Measurements from ENCODE around the gene PLD1.
"Not testable (repeated sequence)": the region's sequence is repeated elsewhere in the genome, so short reads cannot be mapped to it uniquely, and the experiment has no call there.

The PLD1 gene

GRCh38 chr3:171565481-171566058, 244.7 kb downstream of the PLD1 start:
- Histone ChIP-seq H3K4me1 (peaks cover 0 to 3% (median 0%) of the 10 kb centered on the region in 4 donors), H3K27me3 (no peaks in the 10 kb centered on the region), H3K36me3 (no peaks in the 10 kb centered on the region), H3K4me3 (no peak overlapping the region), H3K9me3 (no peaks in the 10 kb centered on the region), H3K27ac (no peak overlapping the region)
- intact Hi-C loops (cut with DNase I; ENCODE audit: low total_unique reads) = loop anchor here (5.0 kb wide), 2 partner anchors 403 to 603 kb away; no protein-coding TSS in a partner anchor
- TF ChIP-seq, protein P1, sequence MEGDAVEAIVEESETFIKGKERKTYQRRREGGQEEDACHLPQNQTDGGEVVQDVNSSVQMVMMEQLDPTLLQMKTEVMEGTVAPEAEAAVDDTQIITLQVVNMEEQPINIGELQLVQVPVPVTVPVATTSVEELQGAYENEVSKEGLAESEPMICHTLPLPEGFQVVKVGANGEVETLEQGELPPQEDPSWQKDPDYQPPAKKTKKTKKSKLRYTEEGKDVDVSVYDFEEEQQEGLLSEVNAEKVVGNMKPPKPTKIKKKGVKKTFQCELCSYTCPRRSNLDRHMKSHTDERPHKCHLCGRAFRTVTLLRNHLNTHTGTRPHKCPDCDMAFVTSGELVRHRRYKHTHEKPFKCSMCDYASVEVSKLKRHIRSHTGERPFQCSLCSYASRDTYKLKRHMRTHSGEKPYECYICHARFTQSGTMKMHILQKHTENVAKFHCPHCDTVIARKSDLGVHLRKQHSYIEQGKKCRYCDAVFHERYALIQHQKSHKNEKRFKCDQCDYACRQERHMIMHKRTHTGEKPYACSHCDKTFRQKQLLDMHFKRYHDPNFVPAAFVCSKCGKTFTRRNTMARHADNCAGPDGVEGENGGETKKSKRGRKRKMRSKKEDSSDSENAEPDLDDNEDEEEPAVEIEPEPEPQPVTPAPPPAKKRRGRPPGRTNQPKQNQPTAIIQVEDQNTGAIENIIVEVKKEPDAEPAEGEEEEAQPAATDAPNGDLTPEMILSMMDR (IDR thresholded peaks at IDR 0.05) = no peak
- DNase-seq = no peak

DNA sequence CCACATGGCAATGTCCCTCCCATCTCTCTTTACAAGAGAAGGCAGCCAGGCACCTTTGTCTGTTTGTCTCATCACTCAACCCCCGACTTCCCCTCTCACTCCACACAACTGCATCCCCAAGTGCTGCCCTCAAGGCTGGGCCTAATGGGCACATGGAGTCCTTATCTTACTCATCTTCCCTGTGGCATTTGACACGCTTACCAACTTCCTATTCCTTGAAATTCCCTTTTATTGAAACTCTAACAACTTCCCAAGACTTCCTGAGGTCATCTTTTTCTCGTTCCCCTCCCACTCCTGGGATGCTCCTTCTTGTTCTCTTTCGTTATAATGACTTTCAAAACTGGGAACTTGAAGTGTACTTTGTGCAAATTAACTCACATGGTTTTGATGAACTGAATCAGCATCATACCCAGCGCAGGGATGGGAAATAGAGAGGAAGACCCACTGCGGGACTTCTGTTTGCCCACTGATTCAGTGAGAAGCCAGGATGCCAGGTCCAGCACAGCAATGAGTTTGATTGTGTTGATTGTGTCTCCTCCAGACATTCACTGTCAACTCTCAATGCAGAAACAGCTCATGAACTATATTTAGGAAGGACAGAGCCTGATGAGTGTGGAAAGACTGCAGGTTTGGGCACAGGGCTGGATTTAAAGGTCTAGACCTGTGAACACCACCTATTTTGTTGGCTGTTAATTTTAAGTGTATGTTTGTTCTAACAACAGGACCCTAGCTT, 245.4 kb downstream of the PLD1 start:
- no peak overlapping the region for H3K4me3 ChIP-seq
- no peak for DNase-seq
- H3K36me3 ChIP-seq = no peaks in the 10 kb centered on the region
- H3K4me1 ChIP-seq = peaks cover 0 to 3% (median 0%) of the 10 kb centered on the region in 4 donors
- no peak overlapping the region for H3K27ac ChIP-seq
- no peaks in the 10 kb centered on the region for H3K27me3 ChIP-seq
- TF ChIP-seq, protein P1 (IDR thresholded peaks at IDR 0.05) = no peak
- no peaks in the 10 kb centered on the region for H3K9me3 ChIP-seq
- intact Hi-C loops (cut with DNase I; ENCODE audit: low total_unique reads) = loop anchor here (5.0 kb wide), 2 partner anchors 403 to 603 kb away; no protein-coding TSS in a partner anchor

- no peak overlapping the region for H3K27ac ChIP-seq
- H3K27me3 ChIP-seq = no peaks in the 10 kb centered on the region
- H3K36me3 ChIP-seq = no peaks in the 10 kb centered on the region
- intact Hi-C loops (cut with DNase I; ENCODE audit: low total_unique reads) = no loop called here
- H3K9me3 ChIP-seq = no peaks in the 10 kb centered on the region
- TF ChIP-seq, protein P1 (IDR thresholded peaks at IDR 0.05) = no peak
- DNase-seq = no peak
- H3K4me3 ChIP-seq = no peak overlapping the region
- peaks cover 0 to 3% (median 0%) of the 10 kb centered on the region in 4 donors for H3K4me1 ChIP-seq
Observed at GRCh38 chr3:171563298-171563697, 247.0 kb downstream of the PLD1 start.

- H3K9me3 ChIP-seq; H3K27ac ChIP-seq; H3K4me1 ChIP-seq; H3K36me3 ChIP-seq; intact Hi-C loops (cut with DNase I; ENCODE audit: low total_unique reads); H3K27me3 ChIP-seq; H3K4me3 ChIP-seq; DNase-seq: not testable (repeated sequence)
Observed at GRCh38 chr3:171562459-171562858, 247.8 kb downstream of the PLD1 start.

GRCh38 chr3:171561596-171562323, 248.5 kb downstream of the PLD1 start:
- DNase-seq = no peak

More at GRCh38 chr3:171561596-171562323, 248.5 kb downstream of the PLD1 start:
- no peaks in the 10 kb centered on the region for H3K9me3 ChIP-seq
- TF ChIP-seq, protein P1 (IDR thresholded peaks at IDR 0.05) = no peak
- intact Hi-C loops (cut with DNase I; ENCODE audit: low total_unique reads) = no loop called here
- no peak overlapping the region for H3K27ac ChIP-seq
- no peaks in the 10 kb centered on the region for H3K36me3 ChIP-seq
- H3K4me1 ChIP-seq = peaks cover 0 to 3% (median 0%) of the 10 kb centered on the region in 4 donors
- no peaks in the 10 kb centered on the region for H3K27me3 ChIP-seq
- no peak overlapping the region for H3K4me3 ChIP-seq

Measured in tibial artery (tissue), 4 donors.